CMK (cell line): ENCODE data around the gene PKIG.

Experiments
- DNase-seq: peaks from one replicate; pipeline ENCODE4 v3.0.0-alpha.2; 2010; ENCODE audit warnings: low read depth

Gene PKIG

DNA sequence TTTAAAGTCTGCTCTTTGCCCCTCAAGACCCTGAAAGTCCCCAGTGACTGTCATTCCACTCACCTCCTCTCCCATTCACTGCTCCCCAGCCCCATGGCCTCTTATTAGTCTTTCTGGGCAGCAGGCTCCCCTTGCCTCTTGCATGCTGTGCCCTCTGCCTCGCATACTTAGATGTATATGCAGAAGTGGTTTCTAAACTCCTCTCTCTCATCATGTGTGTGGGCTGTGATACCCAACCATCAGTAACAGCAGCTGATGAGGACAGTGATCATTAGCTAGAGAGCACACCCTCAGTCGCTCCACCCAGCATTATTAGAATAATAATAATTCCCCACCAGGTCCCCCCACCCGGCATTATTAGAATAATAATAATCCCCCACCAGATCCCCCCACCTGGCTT lies 14.5 kb downstream of the PKIG start:
- no peak for DNase-seq

- DNase-seq: no peak
These were observed 15.1 kb downstream of the PKIG start for GRCh38 chr20:44597516-44597915.

DNA sequence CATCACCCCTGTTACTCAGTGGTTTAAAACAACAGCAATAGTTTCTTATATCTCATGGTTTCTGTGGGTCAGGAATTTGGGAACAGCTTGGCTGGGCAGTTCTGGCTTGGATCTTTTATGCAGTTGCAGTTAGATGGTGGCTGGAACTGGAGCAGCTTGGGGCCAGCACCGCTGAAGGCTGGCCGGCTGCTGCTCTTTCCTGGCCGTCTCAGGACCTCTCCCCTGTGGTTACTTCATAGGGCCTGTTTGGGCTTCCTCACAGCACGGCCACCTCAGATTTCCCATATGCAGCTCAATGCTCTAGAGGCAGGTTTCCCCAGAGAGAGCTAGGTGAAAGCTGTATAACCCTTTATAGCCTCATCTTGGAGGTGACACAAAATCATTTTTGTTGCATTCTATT lies 15.6 kb downstream of the PKIG start:
- no peak for DNase-seq

DNA sequence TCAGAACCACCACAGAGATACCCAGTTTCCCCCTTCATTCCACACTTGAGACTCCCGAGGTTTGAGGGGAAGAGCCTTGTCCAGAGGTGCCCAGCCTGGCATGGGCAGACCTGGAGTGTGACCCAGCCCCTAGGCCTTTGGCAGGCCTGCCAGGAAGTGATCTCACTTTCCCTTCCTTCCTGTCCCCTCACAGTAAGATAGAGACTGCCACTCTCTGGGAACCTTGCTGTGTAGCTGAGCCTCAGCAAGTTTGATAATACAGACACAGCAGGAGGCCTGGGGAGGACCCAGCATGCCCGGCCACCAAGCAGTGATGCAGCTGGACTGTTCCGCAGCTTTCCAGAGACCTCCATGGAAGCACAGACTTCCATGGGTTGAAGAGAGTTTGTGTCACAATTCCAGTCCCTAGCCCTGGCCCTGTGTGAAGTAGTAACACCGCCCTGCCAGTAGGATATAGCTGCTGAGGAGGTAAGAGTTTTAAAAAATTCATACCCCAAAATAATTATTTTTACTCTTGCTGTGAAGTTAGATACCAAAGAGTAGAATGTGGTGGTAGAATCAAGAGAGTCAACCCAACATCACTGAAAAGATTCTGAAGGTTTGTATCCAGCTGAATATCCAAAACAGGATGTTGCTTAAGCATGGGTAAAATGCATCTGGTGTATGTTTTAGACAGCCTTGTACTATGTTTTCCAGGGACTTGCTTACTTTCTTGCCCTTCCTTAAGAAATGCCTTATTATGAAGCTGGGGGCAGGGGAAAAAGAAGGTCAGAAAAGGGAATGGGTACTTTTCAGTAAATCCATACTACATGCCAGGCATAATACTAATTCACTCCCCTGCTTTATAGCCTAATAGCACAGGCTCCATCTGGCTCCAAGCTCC lies 16.3 kb downstream of the PKIG start:
- DNase-seq: peak; percentile 61

DNA sequence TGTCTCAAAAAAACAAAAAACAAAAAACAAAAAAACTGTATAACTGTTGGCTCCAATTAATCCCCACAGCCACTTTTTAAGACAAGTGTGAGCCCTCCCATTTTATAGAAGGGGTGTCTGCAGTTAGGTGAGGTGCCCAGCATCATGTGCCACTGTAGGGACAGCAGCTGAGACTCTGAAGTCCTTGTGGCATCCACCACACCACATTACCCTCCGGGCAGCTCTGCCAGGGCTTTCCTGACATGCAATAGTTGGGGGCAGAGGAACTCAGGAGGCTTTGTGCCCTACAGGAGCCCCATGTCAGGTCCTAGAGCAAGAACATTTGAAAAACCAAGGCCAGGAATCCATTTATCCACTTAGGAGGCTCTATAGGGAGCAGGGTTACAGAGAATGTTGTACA lies 17.3 kb downstream of the PKIG start:
- no peak for DNase-seq

DNA sequence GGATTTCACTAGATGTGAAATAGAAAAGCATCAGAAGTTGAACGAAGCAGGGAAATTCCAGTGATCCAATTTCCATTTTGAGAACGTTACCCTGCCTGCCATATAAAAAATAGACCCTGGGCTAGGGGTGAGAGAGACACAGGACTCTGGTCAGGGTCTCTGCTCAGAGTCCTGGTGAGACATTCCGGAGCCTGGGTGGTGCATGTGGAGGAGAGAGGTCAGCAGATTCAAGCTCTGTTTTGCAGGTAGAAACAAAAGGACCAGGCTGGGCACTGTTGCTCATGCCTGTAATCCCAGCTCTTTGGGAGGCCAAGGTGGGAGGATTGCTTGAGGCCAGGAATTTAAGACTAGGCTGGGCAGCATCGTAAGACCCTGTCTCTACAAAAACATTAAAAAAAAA lies 17.9 kb downstream of the PKIG start:
- DNase-seq: no peak

DNA sequence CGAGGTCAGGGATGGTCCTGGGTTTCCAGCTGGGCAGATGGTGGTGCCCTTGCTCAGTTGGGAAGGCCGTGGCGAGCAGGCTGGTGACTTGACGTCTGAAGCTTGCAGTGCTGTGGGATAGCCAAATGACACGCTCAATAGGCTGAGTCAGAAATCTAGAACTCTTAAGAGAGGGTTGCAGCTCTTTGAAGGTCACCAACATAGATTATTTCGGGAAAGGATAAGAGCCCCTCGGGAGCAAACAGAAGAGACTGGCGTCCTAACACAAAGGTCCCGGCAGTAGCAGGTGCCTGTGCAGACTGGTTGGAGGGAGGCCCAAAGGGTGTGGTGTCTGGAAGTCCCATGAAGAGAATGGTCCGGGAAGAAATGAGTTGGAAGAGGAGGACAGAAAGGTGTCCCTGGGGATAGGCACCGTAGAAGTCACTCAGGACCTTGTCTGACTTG lies 18.4 kb downstream of the PKIG start:
- DNase-seq: no peak

GRCh38 chr20:44601236-44601671 lies 18.9 kb downstream of the PKIG start:
- DNase-seq: no peak

- DNase-seq: no peak
These were observed 19.4 kb downstream of the PKIG start for GRCh38 chr20:44601801-44602204.

- no peak for DNase-seq
These were observed 20.9 kb downstream of the PKIG start for GRCh38 chr20:44603327-44603726.

DNA sequence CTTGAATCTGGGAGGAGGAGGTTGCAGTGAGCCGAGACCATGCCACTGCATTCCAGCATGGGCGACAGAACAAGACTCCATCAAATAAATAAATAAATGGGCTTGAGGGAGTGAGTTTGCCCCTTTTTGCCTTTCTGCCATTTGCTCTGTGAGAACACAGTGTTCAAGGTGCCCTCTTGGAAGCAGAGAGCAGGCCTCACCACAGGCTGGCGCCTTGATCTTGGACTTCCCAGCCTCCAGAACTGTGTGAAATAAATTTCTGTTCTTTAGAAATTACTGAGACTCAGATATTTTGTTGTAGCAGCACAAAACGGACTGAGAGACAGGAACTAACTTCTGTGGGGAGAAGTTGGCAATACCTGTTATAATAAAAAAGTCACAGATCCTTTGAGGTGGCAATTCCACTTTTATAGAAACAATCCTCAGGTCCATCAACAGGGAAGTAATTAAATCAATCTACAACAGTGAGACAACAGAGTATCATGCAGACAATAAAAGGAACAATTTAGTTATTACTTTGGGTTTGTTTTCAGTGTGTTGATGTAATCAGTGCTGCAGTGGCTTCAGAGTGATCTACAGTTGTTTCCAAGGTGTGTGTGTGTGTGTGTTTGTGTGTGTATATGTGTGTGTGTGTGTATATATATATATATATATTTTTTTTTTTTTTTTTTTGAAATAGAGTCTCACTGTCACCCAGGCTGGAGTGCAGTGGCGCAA lies 24.5 kb downstream of the PKIG start:
- DNase-seq: no peak

DNA sequence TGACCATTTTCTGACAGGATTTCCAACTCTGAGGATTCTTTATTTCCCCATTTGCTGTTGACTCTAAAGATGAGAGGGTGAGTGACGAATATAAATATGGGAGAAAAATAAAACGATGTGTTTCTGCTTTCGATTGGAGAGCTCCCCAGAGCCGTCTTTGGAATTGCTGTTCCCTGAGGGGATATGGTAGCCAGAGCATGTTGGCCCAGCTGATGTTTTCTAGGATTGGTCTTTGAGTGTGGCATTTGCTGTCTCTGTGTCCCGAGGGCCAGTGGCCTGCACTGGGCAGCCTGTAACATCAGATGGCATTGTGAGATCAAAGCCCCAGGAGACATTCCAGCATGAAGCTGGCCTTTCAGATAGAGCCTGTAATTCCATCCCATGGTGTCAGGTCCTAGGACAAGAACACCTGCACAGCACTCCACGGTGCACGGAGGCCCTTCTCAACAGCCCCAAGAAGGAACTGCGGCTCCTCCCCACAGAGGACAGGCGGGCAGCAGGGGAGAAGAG lies 26.7 kb downstream of the PKIG start:
- no peak for DNase-seq

DNA sequence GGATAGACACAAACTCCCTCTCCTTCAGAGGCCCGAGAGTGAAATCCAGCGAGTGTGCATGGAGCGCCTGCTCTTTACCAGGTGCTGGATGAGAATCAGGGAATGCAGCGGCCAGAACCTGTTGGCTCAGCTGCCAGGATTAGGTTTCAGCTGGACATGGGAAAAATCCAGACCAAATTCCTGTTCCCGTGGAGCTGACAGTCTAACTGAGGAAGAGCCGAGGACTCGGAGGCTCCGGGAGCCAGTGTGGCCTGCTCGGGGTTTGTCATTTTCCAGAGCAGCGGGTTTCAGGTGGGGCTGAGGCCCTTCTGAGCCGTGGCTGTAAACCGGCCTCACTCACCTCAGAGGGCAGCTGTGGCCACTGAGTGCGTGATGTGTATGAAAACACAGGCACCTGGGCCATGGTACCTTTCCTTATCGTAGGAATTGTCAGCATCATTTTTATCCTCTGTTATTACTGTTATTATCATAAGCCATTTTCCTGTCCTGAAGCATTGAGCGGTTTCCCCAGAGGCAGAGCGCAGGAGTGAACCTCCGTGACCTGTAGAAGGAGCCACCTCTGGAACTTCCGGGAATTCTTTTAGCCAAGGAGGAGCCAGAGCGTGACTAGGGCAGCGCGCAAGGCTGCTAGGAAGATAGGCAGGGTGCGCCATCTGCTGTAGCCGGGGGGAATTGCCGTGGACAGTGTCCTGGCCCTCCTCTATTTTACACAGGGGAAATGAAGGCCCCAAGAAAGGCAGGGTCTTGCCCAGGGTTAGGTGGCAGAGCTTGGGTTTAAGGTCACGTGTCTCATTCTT lies 27.3 kb downstream of the PKIG start:
- peak; percentile 55 for DNase-seq

DNA sequence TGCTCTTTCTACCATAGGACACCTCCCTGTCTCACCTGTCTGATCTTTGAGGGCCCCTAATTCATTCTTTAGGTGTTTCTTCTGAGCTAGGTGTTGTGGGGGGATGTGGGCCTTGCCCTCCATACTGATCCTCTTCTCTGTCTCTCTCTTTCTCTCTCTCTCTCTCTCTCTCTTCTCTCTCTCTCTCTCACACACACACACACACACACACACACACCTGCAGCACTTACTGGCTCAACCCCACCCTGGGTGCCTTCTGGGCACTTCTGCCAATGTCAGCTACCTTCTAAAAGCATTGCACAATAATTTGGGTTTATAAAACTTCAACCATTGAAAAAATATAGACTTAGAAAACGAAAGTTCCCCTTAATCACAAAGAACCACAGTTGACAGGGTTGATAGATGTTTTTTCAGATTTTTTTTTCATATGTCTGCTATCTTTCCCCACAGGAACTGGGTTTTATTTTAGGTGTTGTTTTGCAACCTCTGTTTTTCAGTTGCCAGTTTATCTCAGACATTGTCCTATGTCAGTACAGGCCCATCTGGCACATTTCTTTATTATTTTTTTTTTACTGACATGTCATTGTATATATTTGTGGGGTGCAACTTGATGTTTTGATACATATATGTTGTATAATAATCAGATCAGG lies 28.1 kb downstream of the PKIG start:
- DNase-seq: no peak

GRCh38 chr20:44613575-44613974 lies 31.2 kb downstream of the PKIG start:
- no peak for DNase-seq

DNA sequence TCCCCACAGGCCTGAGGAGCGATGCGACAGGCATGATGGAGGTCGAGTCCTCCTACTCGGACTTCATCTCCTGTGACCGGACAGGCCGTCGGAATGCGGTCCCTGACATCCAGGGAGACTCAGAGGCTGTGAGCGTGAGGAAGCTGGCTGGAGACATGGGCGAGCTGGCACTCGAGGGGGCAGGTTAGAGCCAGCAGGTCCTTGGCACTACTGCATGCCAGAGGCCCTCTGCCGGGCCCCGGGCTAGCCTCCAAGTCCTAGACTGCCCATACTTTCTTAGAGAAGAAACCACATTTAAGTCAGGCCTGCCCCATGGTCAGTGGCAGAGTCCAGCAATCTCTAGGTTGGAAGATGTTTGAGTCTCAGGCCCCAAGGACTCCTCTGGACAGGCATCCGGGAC lies 32.1 kb downstream of the PKIG start:
- DNase-seq: no peak

- no peak for DNase-seq
These were observed 32.9 kb downstream of the PKIG start for GRCh38 chr20:44615169-44615791.

GRCh38 chr20:44615876-44616603 lies 33.7 kb downstream of the PKIG start:
- no peak for DNase-seq

GRCh38 chr20:44616604-44616964 lies 34.2 kb downstream of the PKIG start:
- DNase-seq: no peak

GRCh38 chr20:44618318-44618731 lies 35.9 kb downstream of the PKIG start:
- DNase-seq: no peak

DNA sequence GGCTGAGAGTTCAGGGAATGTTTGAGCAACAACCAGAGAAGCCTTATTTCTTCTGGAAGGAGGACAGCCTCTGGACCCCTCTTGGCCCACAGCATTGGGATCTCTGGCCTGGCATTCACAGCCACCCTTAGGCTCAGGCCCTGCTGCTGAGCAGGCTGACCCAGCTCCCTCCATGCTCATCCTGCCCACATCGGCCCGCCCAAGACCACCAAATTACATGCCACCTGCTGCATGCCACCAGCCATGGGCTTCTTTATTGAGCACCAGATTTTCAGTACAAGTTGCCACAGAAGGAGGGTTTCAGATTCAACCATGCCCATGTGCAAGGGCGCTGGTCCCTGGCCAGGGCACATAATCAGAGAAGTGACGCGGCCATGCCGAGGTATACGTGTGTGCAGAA lies 36.9 kb downstream of the PKIG start:
- no peak for DNase-seq
